ENCODE measurements around the gene PCF11. TPM values are rescaled to one million over a fixed set of nuclear protein-coding genes. Genes with fewer than 3 reads are reported as not detected.

PCF11 gene
- total RNA-seq, 1 experiment from 2014 or later: 20.1 TPM

GRCh38 chr11:83170865-83171264 is 13.9 kb downstream of the PCF11 start:
- no peak for DNase-seq (ENCODE audit: low read depth, low spot score)
- in situ Hi-C loops (cut with HindIII; ENCODE audit: low pct_unique_long_range_greater_than_20kb, low sequenced_read_pairs): no loop called here

- no peak for DNase-seq (ENCODE audit: low read depth, low spot score)
- in situ Hi-C loops (cut with HindIII; ENCODE audit: low pct_unique_long_range_greater_than_20kb, low sequenced_read_pairs): no loop called here
Observed at GRCh38 chr11:83172551-83172950, 15.6 kb downstream of the PCF11 start.

GRCh38 chr11:83174008-83174407 is 17.1 kb downstream of the PCF11 start:
- in situ Hi-C loops (cut with HindIII; ENCODE audit: low pct_unique_long_range_greater_than_20kb, low sequenced_read_pairs): no loop called here
- no peak for DNase-seq (ENCODE audit: low read depth, low spot score)

- in situ Hi-C loops (cut with HindIII; ENCODE audit: low pct_unique_long_range_greater_than_20kb, low sequenced_read_pairs): no loop called here
- no peak for DNase-seq (ENCODE audit: low read depth, low spot score)
Observed at GRCh38 chr11:83175815-83176214, 18.9 kb downstream of the PCF11 start.

GRCh38 chr11:83181815-83182214 is 24.9 kb downstream of the PCF11 start:
- in situ Hi-C loops (cut with HindIII; ENCODE audit: low pct_unique_long_range_greater_than_20kb, low sequenced_read_pairs): no loop called here
- DNase-seq (ENCODE audit: low read depth, low spot score): no peak

- no peak for DNase-seq (ENCODE audit: low read depth, low spot score)
- in situ Hi-C loops (cut with HindIII; ENCODE audit: low pct_unique_long_range_greater_than_20kb, low sequenced_read_pairs): no loop called here
Observed at GRCh38 chr11:83185767-83186166, 28.8 kb downstream of the PCF11 start.

- in situ Hi-C loops (cut with HindIII; ENCODE audit: low pct_unique_long_range_greater_than_20kb, low sequenced_read_pairs): no loop called here
- DNase-seq (ENCODE audit: low read depth, low spot score): no peak
Observed at GRCh38 chr11:83187465-83187864, 30.5 kb downstream of the PCF11 start.

- in situ Hi-C loops (cut with HindIII; ENCODE audit: low pct_unique_long_range_greater_than_20kb, low sequenced_read_pairs): no loop called here
- no peak for DNase-seq (ENCODE audit: low read depth, low spot score)
Observed at GRCh38 chr11:83191491-83191890, 34.6 kb downstream of the PCF11 start.

- DNase-seq (ENCODE audit: low read depth, low spot score): no peak
- in situ Hi-C loops (cut with HindIII; ENCODE audit: low pct_unique_long_range_greater_than_20kb, low sequenced_read_pairs): no loop called here
Observed at GRCh38 chr11:83191986-83192385, 35.1 kb downstream of the PCF11 start.

GRCh38 chr11:83192606-83193245 is 35.8 kb downstream of the PCF11 start:
- in situ Hi-C loops (cut with HindIII; ENCODE audit: low pct_unique_long_range_greater_than_20kb, low sequenced_read_pairs): no loop called here
- no peak for DNase-seq (ENCODE audit: low read depth, low spot score)

GRCh38 chr11:83193315-83194280 is 36.7 kb downstream of the PCF11 start, which contains the start of gene ANKRD42:
TSS of gene ANKRD42 (plus strand) at chr11:83193712. CDS start at chr11:83194671, 959 bp downstream.
- in situ Hi-C loops (cut with HindIII; ENCODE audit: low pct_unique_long_range_greater_than_20kb, low sequenced_read_pairs): no loop called here
- DNase-seq (ENCODE audit: low read depth, low spot score): peak; percentile 94

- in situ Hi-C loops (cut with HindIII; ENCODE audit: low pct_unique_long_range_greater_than_20kb, low sequenced_read_pairs): no loop called here
- DNase-seq (ENCODE audit: low read depth, low spot score): peak; percentile 17
Observed at GRCh38 chr11:83194281-83195142, 37.6 kb downstream of the PCF11 start.

- in situ Hi-C loops (cut with HindIII; ENCODE audit: low pct_unique_long_range_greater_than_20kb, low sequenced_read_pairs): no loop called here
- DNase-seq (ENCODE audit: low read depth, low spot score): no peak
Observed at GRCh38 chr11:83195143-83195466, 38.2 kb downstream of the PCF11 start.

GRCh38 chr11:83195649-83196048 is 38.7 kb downstream of the PCF11 start:
- in situ Hi-C loops (cut with HindIII; ENCODE audit: low pct_unique_long_range_greater_than_20kb, low sequenced_read_pairs): no loop called here

GRCh38 chr11:83200035-83200434 is 43.1 kb downstream of the PCF11 start:
- in situ Hi-C loops (cut with HindIII; ENCODE audit: low pct_unique_long_range_greater_than_20kb, low sequenced_read_pairs): no loop called here
- no peak for DNase-seq (ENCODE audit: low read depth, low spot score)

More at GRCh38 chr11:83195649-83196048, 38.7 kb downstream of the PCF11 start:
- DNase-seq (ENCODE audit: low read depth, low spot score): no peak

- DNase-seq (ENCODE audit: low read depth, low spot score): no peak
- in situ Hi-C loops (cut with HindIII; ENCODE audit: low pct_unique_long_range_greater_than_20kb, low sequenced_read_pairs): no loop called here
Observed at GRCh38 chr11:83205608-83206185, 48.8 kb downstream of the PCF11 start.

- in situ Hi-C loops (cut with HindIII; ENCODE audit: low pct_unique_long_range_greater_than_20kb, low sequenced_read_pairs): no loop called here
Observed at GRCh38 chr11:83206221-83206620, 49.3 kb downstream of the PCF11 start.

More at GRCh38 chr11:83206221-83206620, 49.3 kb downstream of the PCF11 start:
- no peak for DNase-seq (ENCODE audit: low read depth, low spot score)
